ENCODE measurements around the gene FN1.

- TF ChIP-seq, protein P1, sequence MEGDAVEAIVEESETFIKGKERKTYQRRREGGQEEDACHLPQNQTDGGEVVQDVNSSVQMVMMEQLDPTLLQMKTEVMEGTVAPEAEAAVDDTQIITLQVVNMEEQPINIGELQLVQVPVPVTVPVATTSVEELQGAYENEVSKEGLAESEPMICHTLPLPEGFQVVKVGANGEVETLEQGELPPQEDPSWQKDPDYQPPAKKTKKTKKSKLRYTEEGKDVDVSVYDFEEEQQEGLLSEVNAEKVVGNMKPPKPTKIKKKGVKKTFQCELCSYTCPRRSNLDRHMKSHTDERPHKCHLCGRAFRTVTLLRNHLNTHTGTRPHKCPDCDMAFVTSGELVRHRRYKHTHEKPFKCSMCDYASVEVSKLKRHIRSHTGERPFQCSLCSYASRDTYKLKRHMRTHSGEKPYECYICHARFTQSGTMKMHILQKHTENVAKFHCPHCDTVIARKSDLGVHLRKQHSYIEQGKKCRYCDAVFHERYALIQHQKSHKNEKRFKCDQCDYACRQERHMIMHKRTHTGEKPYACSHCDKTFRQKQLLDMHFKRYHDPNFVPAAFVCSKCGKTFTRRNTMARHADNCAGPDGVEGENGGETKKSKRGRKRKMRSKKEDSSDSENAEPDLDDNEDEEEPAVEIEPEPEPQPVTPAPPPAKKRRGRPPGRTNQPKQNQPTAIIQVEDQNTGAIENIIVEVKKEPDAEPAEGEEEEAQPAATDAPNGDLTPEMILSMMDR (conservative IDR thresholded peaks at IDR 0.05; ENCODE audit: low read length), result no peak
- no peak for TF ChIP-seq EZH2phosphoT487 (IDR thresholded peaks at IDR 0.05; ENCODE audit: borderline replicate concordance)
Observed at GRCh38 chr2:215415218-215415617, 20.6 kb downstream of the FN1 start.
